GM18508 (cell line): Measurements from ENCODE around the gene BAG1.

ENCODE experiments used
- ATAC-seq: cut with Tn5 transposase; IDR thresholded peaks from one replicate; pipeline ENCODE4 v1.9.1; 2021; ENCODE audit warnings: moderate number of reproducible peaks; ENCODE audit not compliant: insufficient read depth, unreplicated experiment

BAG1 gene

GRCh38 chr9:33245341-33245740, 19.2 kb downstream of the BAG1 start:
- no peak for ATAC-seq

- no peak for ATAC-seq
Measured at GRCh38 chr9:33244137-33244784, 20.2 kb downstream of the BAG1 start.

GRCh38 chr9:33242609-33243134, 21.8 kb downstream of the BAG1 start:
- ATAC-seq = no peak

GRCh38 chr9:33241298-33241697, 23.2 kb downstream of the BAG1 start:
- ATAC-seq = no peak

GRCh38 chr9:33239921-33240320, 24.6 kb downstream of the BAG1 start, which contains the start of gene SPINK4:
TSS of gene SPINK4 (plus strand) at chr9:33240167. CDS start at chr9:33240209, 42 bp downstream.
- ATAC-seq = no peak

- ATAC-seq = no peak
Measured at GRCh38 chr9:33236571-33236970, 27.9 kb downstream of the BAG1 start.

- ATAC-seq = no peak
Measured at GRCh38 chr9:33234511-33235467, 29.7 kb downstream of the BAG1 start.

- no peak for ATAC-seq
Measured at GRCh38 chr9:33233626-33234342, 30.7 kb downstream of the BAG1 start.

GRCh38 chr9:33232815-33233214, 31.7 kb downstream of the BAG1 start:
- ATAC-seq = no peak

- ATAC-seq = no peak
Measured at GRCh38 chr9:33231623-33231942, 32.9 kb downstream of the BAG1 start.

- ATAC-seq = no peak
Measured at GRCh38 chr9:33230756-33231622, 33.5 kb downstream of the BAG1 start.

GRCh38 chr9:33229359-33230114, 35.0 kb downstream of the BAG1 start:
- no peak for ATAC-seq

- no peak for ATAC-seq
Measured at GRCh38 chr9:33228606-33229005, 35.9 kb downstream of the BAG1 start.

- no peak for ATAC-seq
Measured at GRCh38 chr9:33227741-33228140, 36.8 kb downstream of the BAG1 start.

GRCh38 chr9:33227008-33227398, 37.5 kb downstream of the BAG1 start:
- no peak for ATAC-seq

GRCh38 chr9:33225319-33226147, 39.0 kb downstream of the BAG1 start:
- ATAC-seq = no peak

GRCh38 chr9:33223696-33224095, 40.8 kb downstream of the BAG1 start:
- ATAC-seq = no peak

GRCh38 chr9:33222031-33222430, 42.5 kb downstream of the BAG1 start:
- ATAC-seq = no peak
